GM23338 (cell line): ENCODE measurements around the gene CXCR5.

Experiments
- POLR2AphosphoS5 ChIP-seq: IDR thresholded peaks from 2 replicates; pipeline ENCODE4 v1.6.1; 2016; ENCODE audit warnings: antibody characterized with exemption, low read depth
- TF ChIP-seq, protein P1 (sequence below): IDR thresholded peaks from 2 replicates; pipeline ENCODE4 v1.6.1; 2016; ENCODE audit warnings: antibody characterized with exemption

DNA sequence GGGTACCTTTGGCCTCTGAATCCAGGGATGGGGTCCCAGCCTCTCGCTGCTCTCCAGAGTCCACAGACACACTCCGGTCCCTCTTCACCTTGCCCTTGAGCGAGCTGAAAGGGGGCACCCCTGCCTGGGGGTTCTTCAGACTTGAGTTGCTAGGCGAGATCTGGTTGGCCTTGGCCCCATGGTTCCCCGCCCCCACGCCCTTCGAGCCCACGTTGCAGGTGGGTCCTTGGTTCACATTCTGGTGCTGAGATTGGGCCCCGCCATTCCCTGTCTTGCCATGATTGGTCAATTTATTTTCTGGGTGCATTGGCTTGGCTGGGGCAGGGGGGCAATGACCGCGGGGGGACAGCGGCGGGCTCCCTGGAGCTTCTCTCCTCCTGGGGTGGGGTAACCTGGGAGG is 24.6 kb downstream of the CXCR5 start:
- no peak for TF ChIP-seq POLR2AphosphoS5
- TF ChIP-seq, protein P1, sequence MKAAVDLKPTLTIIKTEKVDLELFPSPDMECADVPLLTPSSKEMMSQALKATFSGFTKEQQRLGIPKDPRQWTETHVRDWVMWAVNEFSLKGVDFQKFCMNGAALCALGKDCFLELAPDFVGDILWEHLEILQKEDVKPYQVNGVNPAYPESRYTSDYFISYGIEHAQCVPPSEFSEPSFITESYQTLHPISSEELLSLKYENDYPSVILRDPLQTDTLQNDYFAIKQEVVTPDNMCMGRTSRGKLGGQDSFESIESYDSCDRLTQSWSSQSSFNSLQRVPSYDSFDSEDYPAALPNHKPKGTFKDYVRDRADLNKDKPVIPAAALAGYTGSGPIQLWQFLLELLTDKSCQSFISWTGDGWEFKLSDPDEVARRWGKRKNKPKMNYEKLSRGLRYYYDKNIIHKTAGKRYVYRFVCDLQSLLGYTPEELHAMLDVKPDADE, result no peak
